WTC11 (cell line): ENCODE data around the gene CCSER1. TPM values are rescaled to one million over a fixed set of nuclear protein-coding genes. Genes with fewer than 3 reads are reported as not detected.

Experiments
- ATAC-seq: fragments of 200-7000 bp; cut with Tn5 transposase; 2 replicates; pipeline ENCODE4 v1.10.0; 2021; ENCODE audit warnings: mild to moderate bottlenecking, moderate library complexity
- CTCF ChIA-PET: fragments of 300-600 bp; sonication (Branson Sonifier 250); formaldehyde crosslinking; loops from one replicate; lab custom pipeline; 2021; ENCODE audit warnings: antibody characterized with exemption; lab: Charles Lee
- POLR2A ChIA-PET: fragments of 350-600 bp; sonication (Branson Sonifier 250); formaldehyde crosslinking; loops from one replicate; lab custom pipeline; 2021; ENCODE audit warnings: antibody characterized with exemption; lab: Charles Lee
- DNase-seq: peaks from one replicate; pipeline ENCODE4 v3.0.0; 2021; ENCODE audit warnings: low spot score
- H3K27ac Mint-ChIP-seq: 2 replicates; pipeline ENCODE4 v1.8.0; 2021; ENCODE audit warnings: mixed read lengths
- H3K27me3 Mint-ChIP-seq: 2 replicates; pipeline ENCODE4 v1.8.0; 2021; ENCODE audit warnings: low read depth, mild to moderate bottlenecking, moderate library complexity, mixed read lengths
- H3K36me3 Mint-ChIP-seq: 2 replicates; pipeline ENCODE4 v1.8.0; 2021; ENCODE audit warnings: mixed read lengths
- H3K4me1 Mint-ChIP-seq: 2 replicates; pipeline ENCODE4 v1.8.0; 2022; ENCODE audit warnings: mixed read lengths
- H3K4me3 Mint-ChIP-seq: 2 replicates; pipeline ENCODE4 v1.8.0; 2021; ENCODE audit warnings: mild to moderate bottlenecking, moderate library complexity, mixed read lengths
- H3K9me3 Mint-ChIP-seq: 2 replicates; pipeline ENCODE4 v1.8.0; 2021; ENCODE audit warnings: mixed read lengths
- ATF1 ChIP-seq: sonication (generic); formaldehyde crosslinking; IDR thresholded peaks from 2 replicates; pipeline ENCODE4 v1.8.1; 2023; ENCODE audit warnings: mild to moderate bottlenecking, moderate library complexity, missing genetic modification reagents
- CDX4 ChIP-seq: fragments of 250-450 bp; sonication (Bioruptor Pico); IDR thresholded peaks from 2 replicates; pipeline ENCODE4 v1.9.0; 2021; ENCODE audit warnings: moderate library complexity, mild to moderate bottlenecking, inconsistent platforms, borderline replicate concordance
- CREB1 ChIP-seq: sonication (generic); formaldehyde crosslinking; IDR thresholded peaks from 2 replicates; pipeline ENCODE4 v1.8.0; 2023; ENCODE audit warnings: mild to moderate bottlenecking, missing genetic modification reagents
- E2F4 ChIP-seq: sonication (generic); formaldehyde crosslinking; IDR thresholded peaks from 2 replicates; pipeline ENCODE4 v1.8.1; 2022; ENCODE audit warnings: low read depth, mild to moderate bottlenecking, moderate library complexity, missing genetic modification reagents, borderline replicate concordance
- E2F5 ChIP-seq: sonication (generic); formaldehyde crosslinking; IDR thresholded peaks from 2 replicates; pipeline ENCODE4 v1.8.1; 2022; ENCODE audit warnings: mild to moderate bottlenecking, moderate library complexity, missing genetic modification reagents
- ELF4 ChIP-seq: sonication (generic); formaldehyde crosslinking; IDR thresholded peaks from 2 replicates; pipeline ENCODE4 v1.8.1; 2022; ENCODE audit warnings: low read depth, mild to moderate bottlenecking, moderate library complexity, missing genetic modification reagents
- ETV6 ChIP-seq: sonication (generic); formaldehyde crosslinking; IDR thresholded peaks from 2 replicates; pipeline ENCODE4 v1.8.1; 2022; ENCODE audit warnings: mild to moderate bottlenecking, missing genetic modification reagents
- FOXK1 ChIP-seq: sonication (generic); formaldehyde crosslinking; IDR thresholded peaks from 2 replicates; pipeline ENCODE4 v1.8.0; 2022; ENCODE audit warnings: mild to moderate bottlenecking, moderate library complexity, missing genetic modification reagents
- FOXP1 ChIP-seq: sonication (generic); formaldehyde crosslinking; IDR thresholded peaks from 2 replicates; pipeline ENCODE4 v1.8.0; 2022; ENCODE audit warnings: missing genetic modification reagents, mild to moderate bottlenecking, moderate library complexity, borderline replicate concordance
- FOXP4 ChIP-seq: sonication (generic); formaldehyde crosslinking; IDR thresholded peaks from 2 replicates; pipeline ENCODE4 v1.8.0; 2022; ENCODE audit warnings: mild to moderate bottlenecking, missing genetic modification reagents
- HMGA2 ChIP-seq: fragments of 250-450 bp; sonication (Bioruptor Pico); IDR thresholded peaks from 2 replicates; pipeline ENCODE4 v1.4.0; 2021; ENCODE audit warnings: mild to moderate bottlenecking, moderate library complexity
- IRF2 ChIP-seq: sonication (generic); formaldehyde crosslinking; IDR thresholded peaks from 2 replicates; pipeline ENCODE4 v1.8.0; 2022; ENCODE audit warnings: low read depth, missing genetic modification reagents, borderline replicate concordance
- MLX ChIP-seq: sonication (generic); formaldehyde crosslinking; IDR thresholded peaks from 2 replicates; pipeline ENCODE4 v1.8.1; 2023; ENCODE audit warnings: mild to moderate bottlenecking, missing genetic modification reagents, moderate library complexity
- MXD4 ChIP-seq: fragments of 250-450 bp; sonication (Bioruptor Pico); IDR thresholded peaks from 2 replicates; pipeline ENCODE4 v1.8.0; 2021; ENCODE audit warnings: mild to moderate bottlenecking, moderate library complexity, borderline replicate concordance
- NFE2L1 ChIP-seq: sonication (generic); formaldehyde crosslinking; IDR thresholded peaks from 2 replicates; pipeline ENCODE4 v1.8.1; 2023; ENCODE audit warnings: missing genetic modification reagents
- NR1H2 ChIP-seq: sonication (generic); formaldehyde crosslinking; IDR thresholded peaks from 2 replicates; pipeline ENCODE4 v1.9.0; 2021; ENCODE audit warnings: mild to moderate bottlenecking, moderate library complexity, missing genetic modification reagents
- PRRX2 ChIP-seq: fragments of 250-450 bp; sonication (Bioruptor Pico); IDR thresholded peaks from 2 replicates; pipeline ENCODE4 v1.8.0; 2021; ENCODE audit warnings: mild to moderate bottlenecking
- USF1 ChIP-seq: sonication (generic); formaldehyde crosslinking; IDR thresholded peaks from 2 replicates; pipeline ENCODE4 v1.8.0; 2022; ENCODE audit warnings: mild to moderate bottlenecking, missing genetic modification reagents
- ZNF232 ChIP-seq: sonication (generic); formaldehyde crosslinking; IDR thresholded peaks from 2 replicates; pipeline ENCODE4 v1.8.0; 2022; ENCODE audit warnings: mild to moderate bottlenecking, missing genetic modification reagents
- ZNF532 ChIP-seq: fragments of 250-450 bp; sonication (Bioruptor Pico); IDR thresholded peaks from 2 replicates; pipeline ENCODE4 v1.9.0; 2021; ENCODE audit warnings: mild to moderate bottlenecking, borderline replicate concordance
- total RNA-seq: library from RNA; stranded (reverse); gene quantifications from 3 replicates; pipeline ENCODE4 v1.2.3, GENCODE V29; 2021

Gene CCSER1
- total RNA-seq, 1 experiment from 2014 or later, result 0.87 TPM

- peaks cover 6% of the 10 kb centered on the region for H3K9me3 Mint-ChIP-seq
- no peak overlapping the region for H3K27ac Mint-ChIP-seq
- ChIA-PET POLR2A (no interaction called here), CTCF (no interaction called here)
- no peak overlapping the region for H3K4me3 Mint-ChIP-seq
- H3K27me3 Mint-ChIP-seq, result no peaks in the 10 kb centered on the region
- H3K36me3 Mint-ChIP-seq, result peaks cover 5% of the 10 kb centered on the region
- H3K4me1 Mint-ChIP-seq, result peaks cover 24% of the 10 kb centered on the region
- DNase-seq (no peak), ATAC-seq (no peak)
- TF ChIP-seq FOXP4 (CRISPR knock-in tag) (no peak), FOXK1 (CRISPR knock-in tag) (no peak), NR1H2 (no peak), USF1 (CRISPR knock-in tag) (no peak), MXD4 (CRISPR knock-in tag) (no peak), ZNF232 (CRISPR knock-in tag) (no peak), E2F4 (CRISPR knock-in tag) (no peak), PRRX2 (CRISPR knock-in tag) (no peak), ATF1 (no peak), ETV6 (CRISPR knock-in tag) (no peak), MLX (CRISPR knock-in tag) (no peak), E2F5 (CRISPR knock-in tag) (no peak)
Observed at GRCh38 chr4:90219822-90220221, 92.6 kb downstream of the CCSER1 start.

GRCh38 chr4:90220459-90220858 is 93.3 kb downstream of the CCSER1 start:
- no peak for TF ChIP-seq FOXP1
- TF ChIP-seq ELF4 (CRISPR knock-in tag), result no peak
- no peak for TF ChIP-seq NFE2L1 (CRISPR knock-in tag)
- H3K4me3 Mint-ChIP-seq, result no peak overlapping the region
- ATAC-seq, result no peak
- peaks cover 20% of the 10 kb centered on the region for H3K4me1 Mint-ChIP-seq
- CTCF ChIA-PET, result no interaction called here
- POLR2A ChIA-PET, result no interaction called here
- no peak for DNase-seq
- no peak overlapping the region for H3K27ac Mint-ChIP-seq
- H3K27me3 Mint-ChIP-seq, result no peaks in the 10 kb centered on the region
- H3K36me3 Mint-ChIP-seq, result peaks cover 5% of the 10 kb centered on the region
- peaks cover 6% of the 10 kb centered on the region for H3K9me3 Mint-ChIP-seq

GRCh38 chr4:90226734-90227133 is 99.5 kb downstream of the CCSER1 start:
- no peak for ATAC-seq
- no peak for TF ChIP-seq HMGA2
- TF ChIP-seq CREB1 (CRISPR knock-in tag), result no peak
- TF ChIP-seq CDX4 (CRISPR knock-in tag), result no peak
- no peak for TF ChIP-seq ATF1
- TF ChIP-seq ZNF532 (CRISPR knock-in tag), result no peak
- no peak for TF ChIP-seq IRF2 (CRISPR knock-in tag)

More at GRCh38 chr4:90226734-90227133, 99.5 kb downstream of the CCSER1 start:
- DNase-seq, result no peak
- H3K9me3 Mint-ChIP-seq, result peaks cover 34% of the 10 kb centered on the region
- CTCF ChIA-PET, result no interaction called here
- no peak overlapping the region for H3K27ac Mint-ChIP-seq
- no peaks in the 10 kb centered on the region for H3K4me1 Mint-ChIP-seq
- H3K27me3 Mint-ChIP-seq, result peaks cover 9% of the 10 kb centered on the region; the same call in 1 of the 2 replicates
- no peak overlapping the region for H3K4me3 Mint-ChIP-seq
- POLR2A ChIA-PET, result no interaction called here
- H3K36me3 Mint-ChIP-seq, result peaks cover 27% of the 10 kb centered on the region
